LoVo (cell line): ENCODE results near the gene KCNH2.

Experiments used
- DNase-seq: peaks from one replicate; pipeline ENCODE4 v3.0.0-alpha.2; 2016; ENCODE audit warnings: low spot score

Gene KCNH2

DNA sequence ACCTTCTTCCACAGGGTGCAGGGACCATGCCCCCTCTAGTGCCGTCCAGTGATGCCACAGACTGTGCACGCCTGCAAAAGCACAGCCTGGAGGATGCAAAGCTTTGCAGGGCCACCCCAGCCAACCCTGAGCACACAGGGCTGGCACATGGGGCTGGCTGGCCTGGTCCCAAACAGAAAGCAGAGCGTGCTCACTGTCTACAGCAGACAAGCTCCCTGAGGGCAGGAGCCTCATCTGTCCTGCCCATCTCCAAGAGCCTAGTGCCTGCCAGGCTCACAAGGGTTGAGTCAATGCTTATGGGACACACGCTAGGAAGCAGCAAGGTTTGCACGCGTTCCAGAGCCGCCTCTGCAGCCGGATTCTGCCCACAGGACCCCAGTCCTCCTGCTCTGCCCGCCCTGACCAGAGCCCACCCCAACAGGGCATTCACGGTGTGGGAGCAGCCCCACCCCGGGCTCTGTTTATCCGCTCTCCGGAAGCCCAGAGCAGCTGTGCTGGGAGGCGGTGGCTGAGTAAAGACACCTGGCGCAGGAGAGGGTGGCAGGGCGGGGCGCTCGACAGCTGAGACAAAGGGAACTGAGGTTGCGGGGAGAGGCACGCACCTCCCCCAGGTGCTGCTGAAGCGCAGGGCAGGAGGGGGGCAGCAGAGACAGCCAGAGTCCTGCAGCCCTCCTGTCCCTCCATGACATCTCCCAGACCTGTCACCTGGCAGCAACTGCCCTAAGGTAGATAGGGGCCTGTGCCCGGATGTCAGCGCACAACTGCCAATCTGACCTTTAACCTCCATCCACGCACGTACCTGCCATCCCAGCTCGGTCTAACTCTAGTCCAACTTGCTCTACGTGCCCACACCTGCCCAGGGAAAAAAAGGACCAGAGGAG is 4.3 kb downstream of the KCNH2 start:
- DNase-seq = no peak

DNA sequence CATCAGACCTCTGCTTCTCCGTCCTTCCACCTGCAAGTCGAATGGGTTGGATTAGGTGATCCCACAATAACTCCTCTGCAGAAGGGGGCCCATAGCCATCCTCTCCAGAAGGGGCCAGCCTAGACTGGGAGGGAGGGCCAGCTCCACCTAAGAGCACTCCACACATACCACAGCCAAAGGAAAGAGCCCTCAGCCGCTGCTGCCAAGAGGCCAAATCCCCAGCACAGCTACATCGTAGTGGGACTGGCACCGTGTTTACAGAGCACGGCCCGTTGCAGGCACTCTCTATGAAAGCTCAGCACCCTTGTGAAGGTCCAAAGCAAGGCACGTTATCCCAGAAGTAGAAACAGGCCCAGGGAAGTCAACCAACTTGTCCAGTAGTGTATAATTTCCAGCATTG is 5.4 kb downstream of the KCNH2 start:
- DNase-seq = no peak

DNA sequence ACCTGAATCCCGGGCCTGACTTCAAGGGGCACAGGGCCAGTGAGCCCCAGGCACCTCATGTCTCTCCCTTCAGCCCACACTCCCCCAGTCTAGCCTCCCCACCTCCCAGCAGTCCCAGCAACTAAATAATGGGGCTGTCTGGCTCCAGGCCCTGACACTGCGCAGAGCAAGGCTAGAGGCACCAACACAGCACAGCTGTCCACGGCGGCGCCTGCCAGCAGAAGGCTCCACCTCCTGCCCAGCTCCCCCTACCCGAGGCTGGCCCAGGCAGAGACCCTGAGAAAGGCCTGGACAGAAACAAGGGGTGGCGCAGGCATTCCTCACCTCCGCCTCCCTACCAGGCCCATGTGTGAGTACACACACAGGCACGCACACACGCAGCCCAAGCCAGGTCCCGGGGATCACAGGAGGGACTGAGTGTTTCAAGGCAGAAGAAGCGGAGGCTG is 6.1 kb downstream of the KCNH2 start:
- no peak for DNase-seq

DNA sequence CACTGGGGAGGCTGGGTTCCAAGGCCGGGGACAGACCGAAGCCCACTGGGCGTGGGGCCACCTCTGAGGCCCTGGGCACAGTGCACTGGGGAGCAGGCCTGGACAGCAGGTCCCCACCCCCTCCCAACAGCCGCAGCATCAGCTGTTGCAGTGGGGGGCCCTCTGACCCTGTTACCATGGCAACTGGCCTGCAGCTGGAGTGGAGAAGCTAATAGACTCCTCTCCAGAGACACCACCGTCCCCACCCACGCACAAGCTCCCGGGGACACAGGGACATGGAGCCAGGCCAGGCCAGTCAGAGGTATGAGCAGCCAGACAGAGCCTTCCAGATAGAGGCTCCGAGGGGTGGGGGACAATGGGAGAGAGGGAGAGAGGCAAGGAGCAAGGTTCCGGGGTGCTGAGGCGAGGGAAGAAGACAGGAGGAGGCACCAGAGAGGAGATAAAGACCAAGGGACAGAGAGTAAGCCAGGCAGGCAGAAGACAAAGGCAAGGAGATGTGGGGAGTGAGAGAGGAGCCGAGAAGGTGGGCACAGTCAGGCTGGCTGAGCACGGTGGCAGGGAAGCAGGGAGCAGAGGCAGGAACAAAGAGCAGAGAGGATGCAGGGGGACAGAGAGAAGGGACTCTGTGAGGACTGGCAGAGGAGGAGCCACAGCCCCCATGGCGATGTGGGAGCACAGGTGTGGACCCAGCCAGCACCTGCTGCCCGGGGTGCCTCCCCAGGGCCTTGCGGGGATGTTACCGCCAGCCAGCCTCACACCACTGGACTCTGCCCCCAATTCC is 6.7 kb downstream of the KCNH2 start:
- no peak for DNase-seq

DNA sequence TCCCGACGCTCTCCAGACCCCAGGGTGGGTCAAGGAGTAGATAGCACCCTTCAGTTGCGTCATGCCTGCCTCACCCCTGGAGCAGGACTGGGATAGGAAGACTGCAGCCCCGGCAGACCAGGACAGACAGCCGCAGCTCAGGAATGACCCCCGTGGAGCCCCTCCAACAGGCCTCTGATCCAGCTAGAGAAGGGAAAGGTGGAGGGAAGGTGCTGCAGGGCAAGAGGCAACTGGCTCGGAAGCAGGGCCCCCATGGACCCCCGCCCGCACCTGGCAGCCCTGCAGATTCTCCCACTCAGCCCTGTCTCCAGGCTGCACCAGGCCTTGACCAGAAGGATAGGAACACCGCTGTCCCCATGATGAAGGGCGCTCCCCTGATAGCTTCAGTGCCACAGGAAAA is 7.7 kb downstream of the KCNH2 start:
- no peak for DNase-seq

DNA sequence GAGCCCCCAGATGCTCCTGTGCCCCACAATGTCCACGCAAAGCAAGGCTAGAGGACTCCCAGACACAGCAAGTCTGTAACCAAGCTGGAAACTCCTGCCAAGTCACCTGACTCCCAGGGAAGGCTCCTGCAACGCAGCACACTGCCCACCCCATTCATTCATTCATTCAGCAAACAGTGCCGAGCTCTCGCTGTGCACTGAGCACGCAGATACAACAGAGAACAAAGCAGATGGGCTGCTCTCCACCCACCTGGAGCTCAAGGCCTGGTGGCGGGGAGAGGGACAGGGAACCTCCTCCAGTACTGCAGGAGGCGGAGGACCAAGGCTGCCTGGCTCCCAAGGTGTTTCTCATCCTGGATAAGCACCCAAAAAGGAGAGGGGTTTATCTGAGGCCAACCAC is 8.6 kb downstream of the KCNH2 start:
- DNase-seq = no peak

DNA sequence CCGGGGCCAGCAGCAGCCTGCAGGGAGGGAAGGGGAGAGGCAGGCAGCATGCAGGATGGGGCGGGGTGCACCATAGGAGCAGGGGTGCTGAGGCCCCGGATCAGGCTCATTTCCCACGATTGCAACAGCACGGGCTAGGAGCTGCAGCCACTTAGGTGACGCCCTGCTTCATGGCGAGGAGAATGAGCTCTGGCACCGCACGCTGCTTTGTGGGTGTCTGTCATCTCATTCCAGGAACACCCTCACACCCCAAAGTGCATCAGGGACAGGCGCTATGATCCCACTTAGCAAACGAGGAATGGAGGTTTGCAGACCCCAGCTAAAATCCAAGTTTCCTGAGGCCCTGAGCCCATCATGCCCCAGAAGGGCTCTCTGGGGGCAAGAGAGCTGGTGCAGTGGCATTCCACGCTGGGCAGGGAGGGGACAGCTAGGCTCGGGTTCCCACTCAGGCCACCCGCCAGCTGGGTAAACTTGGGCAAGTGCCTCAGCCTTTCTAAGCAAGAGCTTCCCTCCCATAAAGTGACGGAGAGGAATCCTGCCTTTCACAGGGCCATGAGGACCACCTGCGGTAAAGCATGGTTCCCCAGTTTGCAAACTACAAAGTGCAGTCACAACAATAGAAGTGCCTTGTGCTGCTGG is 9.3 kb downstream of the KCNH2 start:
- DNase-seq = no peak

DNA sequence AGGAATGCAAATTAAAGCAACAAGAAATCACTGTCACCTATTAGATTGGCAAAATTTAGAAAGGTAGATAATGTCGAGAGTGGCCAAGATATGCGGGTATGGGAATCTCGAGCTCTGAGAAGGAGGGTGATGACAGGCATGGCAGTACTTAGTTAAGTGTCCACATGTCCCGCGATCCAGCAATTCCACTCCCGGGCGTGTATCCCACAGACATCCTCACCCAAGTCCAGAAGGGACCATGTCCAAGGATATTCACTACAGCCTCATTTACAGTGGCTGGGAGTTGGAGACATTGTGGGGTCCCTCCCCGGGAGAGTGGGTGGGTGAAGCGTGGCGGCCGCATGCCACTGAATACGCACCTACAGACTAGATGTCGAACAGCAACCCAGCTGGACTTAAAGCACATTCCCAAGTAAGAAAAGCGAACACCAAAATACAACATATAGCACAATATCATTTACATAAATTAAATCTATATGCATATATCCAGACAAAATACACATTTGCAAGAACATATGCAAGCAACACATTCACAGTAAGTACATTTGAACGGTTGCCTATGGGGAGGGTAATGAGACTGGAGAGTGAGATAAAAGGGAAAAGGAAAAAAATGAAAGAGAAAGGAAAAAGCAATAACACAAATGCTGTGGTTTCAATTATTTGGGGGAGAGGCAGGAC is 9.9 kb downstream of the KCNH2 start:
- DNase-seq = no peak

DNA sequence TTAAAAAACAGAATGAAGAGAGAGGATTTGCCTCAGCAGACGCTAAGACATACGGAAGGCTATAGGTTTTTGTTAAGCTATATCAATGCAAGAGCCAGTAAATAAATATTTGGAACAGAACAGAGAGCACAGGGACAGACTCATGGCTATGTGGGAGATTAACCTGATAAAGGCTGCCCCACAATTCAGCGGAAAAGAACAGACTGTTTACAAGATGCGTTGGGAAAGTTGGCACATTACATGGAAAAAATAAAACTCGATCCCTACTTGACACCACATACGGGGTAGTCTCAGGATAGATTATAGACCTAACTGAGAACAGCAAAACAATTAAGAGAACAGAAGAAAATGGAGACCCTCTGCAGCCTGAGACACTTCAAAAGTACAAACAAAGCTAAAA is 10.8 kb downstream of the KCNH2 start:
- DNase-seq = no peak

DNA sequence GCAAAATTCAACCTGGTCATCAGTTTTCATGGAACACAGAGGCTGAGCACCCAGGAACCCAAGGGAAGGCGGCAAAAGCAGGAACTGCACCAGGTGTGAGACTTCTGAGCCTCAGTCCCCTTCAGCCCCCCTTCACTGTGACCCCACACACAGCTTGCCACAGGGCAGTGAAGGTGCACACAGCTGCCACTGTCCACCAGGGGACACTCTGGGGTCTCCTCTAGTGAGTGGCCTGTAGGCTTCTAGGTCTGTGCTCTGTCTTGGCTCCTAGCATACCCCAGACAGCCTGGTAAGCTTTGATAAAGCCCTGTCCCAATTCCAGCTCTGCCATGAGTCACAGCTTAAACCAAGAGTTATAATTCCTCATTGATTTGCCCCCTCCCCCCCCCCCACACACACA is 12.1 kb downstream of the KCNH2 start:
- no peak for DNase-seq

DNA sequence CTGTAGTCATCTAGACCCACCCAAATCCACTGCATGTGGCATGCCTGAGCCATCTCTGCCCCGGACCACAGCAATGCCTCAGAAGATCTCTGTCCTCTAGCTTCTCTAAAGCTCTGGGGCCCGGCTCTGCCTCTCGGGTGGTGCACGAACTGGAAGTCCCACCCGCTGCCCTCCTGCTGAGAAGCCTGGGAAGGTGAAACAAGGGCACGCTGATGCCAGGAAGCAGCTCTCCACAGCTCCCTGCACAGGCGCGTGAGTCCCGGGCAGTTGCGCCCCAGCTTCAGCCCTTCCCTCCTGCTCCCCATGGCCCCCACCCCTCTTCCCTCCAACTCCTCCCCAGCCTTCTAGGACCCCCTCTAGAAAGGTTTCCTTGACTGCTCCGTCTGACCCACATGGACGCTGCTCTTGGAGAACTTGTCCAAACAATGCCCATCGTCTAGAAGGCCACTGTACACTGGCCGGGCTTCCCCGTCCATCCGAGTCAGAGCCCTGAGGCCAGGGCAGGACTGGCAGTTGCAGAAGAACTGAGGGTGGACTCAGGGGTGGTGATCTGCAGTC is 12.8 kb downstream of the KCNH2 start:
- DNase-seq = no peak

DNA sequence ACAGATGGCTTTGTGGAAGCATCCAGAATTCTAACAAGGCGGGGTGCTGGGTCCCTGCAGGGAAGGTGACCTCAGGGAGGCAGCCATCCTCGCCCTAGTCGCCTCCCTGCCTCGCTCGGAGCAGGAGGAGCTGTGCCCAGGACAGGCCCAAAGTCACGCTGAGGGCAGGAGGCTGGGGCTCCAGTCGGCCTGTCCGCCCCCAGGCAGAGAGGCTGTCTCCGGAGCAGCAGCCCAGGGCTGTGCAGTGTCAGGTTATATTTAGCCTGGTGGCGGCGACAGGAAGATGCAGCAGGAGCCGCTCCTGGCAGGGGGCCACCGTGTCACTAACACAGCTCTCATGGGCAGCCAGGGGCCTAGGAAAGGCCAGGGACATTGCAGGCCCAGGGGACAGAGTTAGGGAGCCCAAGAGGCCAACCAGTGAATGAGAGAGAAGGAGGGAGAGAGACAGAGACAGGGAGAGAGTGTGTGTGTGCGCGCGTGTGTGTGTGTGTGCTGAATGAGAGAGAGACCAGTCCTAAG is 13.5 kb downstream of the KCNH2 start:
- DNase-seq = no peak

DNA sequence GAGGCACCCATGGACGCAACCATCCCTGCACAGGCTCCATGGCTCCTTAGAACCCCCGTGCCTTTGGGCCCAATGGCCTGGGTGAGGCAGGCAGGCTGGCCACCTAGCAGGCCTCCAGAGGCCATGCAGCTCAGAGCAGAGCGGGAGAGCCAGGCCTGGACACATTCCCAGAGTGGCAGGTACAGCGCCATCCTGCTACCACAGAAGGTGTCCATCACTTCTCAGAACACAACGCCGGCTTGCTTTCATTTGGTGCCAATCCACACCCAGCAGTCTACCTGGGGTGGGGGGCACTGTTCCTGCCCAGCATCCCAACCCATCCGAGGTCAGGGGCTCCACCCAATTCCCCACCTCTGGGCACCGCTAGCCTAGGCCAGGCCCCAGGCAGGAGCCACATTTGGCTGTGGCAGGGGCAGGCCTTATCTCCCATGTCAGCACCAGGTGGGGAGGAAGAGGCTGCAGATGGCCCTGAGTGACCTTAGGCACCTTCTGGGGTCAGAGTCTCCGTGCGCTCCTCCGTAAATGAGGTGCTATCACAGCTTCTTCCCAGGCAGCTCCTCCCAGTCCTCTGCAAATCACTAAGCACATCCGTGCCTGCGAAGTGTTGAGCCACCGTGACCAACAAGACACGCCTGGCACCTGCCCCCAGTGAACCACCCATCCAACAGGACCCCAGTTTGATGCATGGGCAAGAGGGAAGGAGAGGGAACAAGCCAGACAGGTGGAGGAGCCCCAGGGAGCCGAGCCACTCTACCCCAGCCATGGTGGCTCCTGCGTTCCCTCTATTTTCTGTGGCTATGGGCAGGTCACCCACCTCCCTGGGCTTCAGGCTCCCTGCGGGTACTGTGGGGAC is 14.2 kb downstream of the KCNH2 start:
- DNase-seq = no peak

DNA sequence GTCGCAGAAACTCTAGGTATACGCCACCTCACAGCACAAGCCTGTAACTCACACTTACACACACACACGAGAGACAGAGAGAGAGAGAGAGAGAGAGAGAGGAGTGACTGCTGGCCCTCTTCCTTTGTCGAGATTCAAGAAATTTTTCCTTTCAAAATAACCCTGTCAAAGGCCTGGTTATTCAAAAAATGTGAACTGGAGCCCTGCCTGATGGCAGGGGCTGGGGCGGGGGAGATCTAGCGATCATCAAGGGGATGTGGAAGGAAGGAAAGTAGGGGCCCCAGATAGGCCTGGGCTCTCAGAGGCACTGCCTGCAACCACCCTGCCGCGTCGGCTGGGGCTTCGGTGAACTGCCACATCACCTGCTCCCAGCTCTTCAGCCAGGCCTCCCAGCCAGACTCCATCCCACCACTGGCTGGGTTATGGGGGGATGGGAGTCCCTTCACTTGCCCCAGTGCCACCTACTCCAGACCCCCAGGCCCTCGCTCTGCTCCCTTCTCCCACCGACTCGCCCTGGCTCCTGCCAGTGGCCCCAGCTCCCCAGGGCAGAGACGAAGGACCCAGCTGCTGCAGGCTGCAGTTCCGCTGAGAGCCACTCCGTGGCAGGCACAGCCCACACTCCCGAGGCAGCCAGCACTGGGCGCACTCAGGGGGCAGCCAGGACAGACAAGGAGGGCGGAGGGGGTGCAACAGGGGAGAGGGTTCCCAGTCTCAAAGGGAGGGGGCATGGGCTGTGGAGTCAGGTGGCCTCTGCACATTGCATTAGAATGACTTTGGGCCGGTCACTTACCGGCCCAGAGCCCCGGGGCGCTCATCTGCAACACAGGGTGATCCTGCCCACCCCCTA is 15.3 kb downstream of the KCNH2 start:
- DNase-seq = no peak

DNA sequence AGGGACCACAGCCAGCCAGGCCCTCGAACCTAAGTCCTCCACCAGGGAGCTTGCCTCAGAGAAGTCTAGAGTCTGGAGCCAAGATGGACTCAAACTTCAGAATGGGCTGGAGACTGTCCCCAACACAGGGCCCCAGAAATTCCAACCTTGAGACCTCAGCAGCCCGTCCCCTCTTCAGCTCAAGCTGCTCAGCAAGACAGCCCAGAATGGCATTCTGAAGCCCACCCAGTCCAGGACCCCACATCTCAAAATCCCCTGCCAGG is 15.9 kb downstream of the KCNH2 start:
- no peak for DNase-seq

DNA sequence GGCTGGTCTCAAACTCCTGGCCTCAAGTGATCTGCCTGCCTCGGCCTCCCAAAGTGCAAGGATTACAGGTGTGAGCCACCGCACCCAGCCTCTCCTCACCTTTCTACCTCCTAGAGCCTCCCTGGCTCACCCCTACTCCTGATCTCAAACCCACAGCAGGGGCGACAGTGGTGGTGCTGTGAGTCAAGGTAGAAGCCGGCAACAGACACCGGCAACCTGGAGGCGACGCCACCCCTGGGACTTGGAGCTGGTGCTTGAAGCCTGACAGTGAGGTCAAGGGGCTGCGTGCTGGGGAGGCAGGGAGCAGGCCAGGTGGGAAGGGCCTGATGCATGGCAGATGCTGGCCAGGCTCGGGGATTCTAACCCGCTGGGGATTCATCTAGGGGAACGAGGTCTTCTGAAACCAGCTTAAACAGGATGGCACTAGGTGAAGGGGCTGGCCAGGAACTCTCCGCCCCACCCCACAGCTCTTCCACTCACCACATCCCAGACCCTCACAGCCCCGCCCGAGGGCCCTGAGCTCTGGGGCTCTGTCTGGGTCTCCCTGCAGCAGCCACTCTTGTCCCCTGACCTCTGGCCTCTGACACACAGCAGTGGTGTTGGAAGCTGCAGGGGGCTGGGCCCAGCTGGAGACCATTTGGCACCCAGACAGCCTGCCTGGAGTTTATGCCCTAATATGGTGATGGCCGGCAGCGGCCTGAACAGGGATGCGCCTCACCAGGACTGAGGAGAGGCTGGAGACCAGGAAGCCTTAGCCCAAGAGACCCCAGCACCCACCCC is 16.4 kb downstream of the KCNH2 start:
- no peak for DNase-seq

DNA sequence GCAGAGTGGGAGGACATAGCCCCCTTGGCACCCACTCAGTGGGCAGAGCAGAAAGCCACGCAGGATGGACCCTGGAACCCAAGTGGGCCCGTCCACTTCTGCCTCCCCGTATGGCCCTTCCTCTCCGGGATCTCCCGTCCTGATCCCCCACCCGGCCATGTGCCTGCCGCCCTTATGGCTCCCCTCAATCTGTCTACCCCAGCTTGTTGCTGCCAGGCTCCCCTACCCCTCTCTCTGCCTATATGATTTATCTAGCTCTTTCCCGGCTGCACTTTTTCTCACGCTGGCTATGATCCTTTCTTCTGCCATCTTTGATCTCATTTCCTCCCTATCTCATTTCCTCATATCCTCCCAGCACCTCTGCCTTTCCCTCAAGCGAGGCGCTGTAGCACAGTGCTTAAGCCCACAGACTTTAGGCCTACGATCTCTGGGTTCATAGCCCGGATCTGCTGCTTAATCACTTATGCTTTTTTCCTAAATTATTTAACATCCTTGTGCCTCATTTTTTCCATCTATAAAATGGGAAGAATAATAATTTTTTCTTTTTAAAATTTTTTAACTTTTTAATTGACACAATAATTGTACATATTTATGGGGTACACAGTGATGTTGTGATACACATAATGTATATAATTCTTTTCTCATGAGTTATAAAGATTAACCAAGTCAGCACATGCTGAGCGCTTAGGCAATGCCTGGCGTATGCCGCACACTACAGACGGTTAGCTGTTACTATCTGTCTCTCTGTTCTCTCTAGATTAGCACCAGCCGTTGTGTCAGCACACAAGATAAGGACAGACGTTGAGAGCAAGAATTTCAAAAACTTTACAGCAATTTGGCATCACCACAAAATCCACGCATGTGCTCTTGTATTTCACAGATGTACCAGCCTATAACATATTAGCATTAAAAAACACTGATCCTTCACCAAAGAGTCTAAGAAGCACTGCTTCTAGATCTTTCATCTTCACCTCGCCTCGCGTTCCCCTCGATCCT is 18.1 kb downstream of the KCNH2 start:
- no peak for DNase-seq

DNA sequence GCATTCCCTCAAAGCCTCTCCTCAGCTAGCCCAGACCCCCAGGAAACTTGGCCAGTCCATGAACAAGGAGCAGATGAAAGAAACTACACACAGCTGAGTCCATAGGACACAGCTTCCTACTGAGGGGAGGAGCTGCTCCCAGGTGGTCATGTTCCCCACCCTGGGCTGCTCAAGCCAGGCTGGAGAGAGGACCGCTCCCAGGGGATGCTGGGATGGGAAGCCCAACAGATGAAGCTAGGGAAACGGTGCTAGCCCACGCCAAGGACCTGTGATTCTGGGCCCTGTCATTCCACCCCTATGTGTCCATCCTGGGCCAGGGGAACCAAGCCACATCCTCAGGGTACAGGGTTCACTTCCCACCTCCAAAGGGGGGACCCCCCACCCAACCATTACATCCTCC is 19.0 kb downstream of the KCNH2 start:
- no peak for DNase-seq
